ENCODE results near the gene PHACTR4. TPM values are rescaled to one million over a fixed set of nuclear protein-coding genes. Genes with fewer than 3 reads are reported as not detected.

The PHACTR4 gene
- total RNA-seq, 1 donor from 2014 or later: 33.0 TPM

DNA sequence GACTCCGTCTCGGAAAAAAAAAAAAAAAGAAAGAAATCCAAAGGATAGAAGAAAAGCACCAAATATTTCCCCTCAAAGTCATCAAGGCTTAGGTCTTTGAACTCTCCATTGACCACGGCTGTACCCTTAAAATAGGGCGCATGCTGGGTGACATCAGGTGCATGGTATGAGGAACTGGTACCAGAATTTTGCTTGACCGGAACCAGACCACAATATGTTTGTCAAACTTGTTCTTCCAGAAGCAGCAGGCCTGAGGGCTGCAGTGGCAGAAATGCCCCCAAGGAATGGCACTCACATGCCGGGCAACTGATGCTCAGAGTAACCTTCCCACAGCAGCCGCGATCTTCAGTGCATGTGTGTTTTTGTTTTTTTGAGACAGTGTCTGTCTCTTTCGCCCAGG, 157.3 kb downstream of the PHACTR4 start:
- no peak for DNase-seq (ENCODE audit: low spot score in 2 of 2)
- intact Hi-C loops (cut with DNase I): no loop called here

GRCh38 chr1:28530456-28530855, 160.9 kb downstream of the PHACTR4 start:
- TF ChIP-seq CTCF (IDR thresholded peaks at IDR 0.05): no peak

More for the DNA sequence above, 157.3 kb downstream of the PHACTR4 start:
- Histone ChIP-seq H3K36me3 (no peaks in the 10 kb centered on the region), H3K4me3 (no peak overlapping the region), H3K4me1 (no peaks in the 10 kb centered on the region), H3K27ac (no peak overlapping the region), H3K9me3 (no peaks in the 10 kb centered on the region), H3K27me3 (no peaks in the 10 kb centered on the region)
- no peak for TF ChIP-seq CTCF (IDR thresholded peaks at IDR 0.05)

DNA sequence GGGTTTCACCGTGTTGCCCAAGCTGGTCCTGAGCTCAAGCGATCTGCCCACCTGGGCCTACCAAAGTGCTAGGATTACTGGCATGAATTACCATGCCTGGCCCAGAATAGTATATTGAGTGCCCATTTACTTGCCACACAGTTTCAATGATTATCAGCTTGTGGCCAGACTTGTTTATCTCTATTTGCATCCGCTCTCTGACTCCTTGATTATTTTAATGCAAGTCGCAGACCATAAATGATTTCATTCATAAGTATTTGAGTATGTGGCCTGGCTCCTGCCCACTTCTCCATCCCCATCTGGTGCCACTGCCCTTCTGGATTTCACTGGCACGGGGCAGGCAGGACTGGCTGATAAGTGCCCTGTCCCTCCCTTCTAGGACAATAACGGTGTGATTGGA, 165.1 kb downstream of the PHACTR4 start:
- no peak for DNase-seq (ENCODE audit: low spot score in 2 of 2)
- Histone ChIP-seq H3K27me3 (no peaks in the 10 kb centered on the region), H3K36me3 (peaks cover 0 to 5% of the 10 kb centered on the region in 2 donors), H3K9me3 (no peaks in the 10 kb centered on the region), H3K4me1 (no peaks in the 10 kb centered on the region), H3K4me3 (no peak overlapping the region), H3K27ac (no peak overlapping the region)
- intact Hi-C loops (cut with DNase I): no loop called here
- TF ChIP-seq CTCF (IDR thresholded peaks at IDR 0.05): no peak

More at GRCh38 chr1:28530456-28530855, 160.9 kb downstream of the PHACTR4 start:
- no peaks in the 10 kb centered on the region for H3K27me3 ChIP-seq
- no peak overlapping the region for H3K27ac ChIP-seq
- H3K36me3 ChIP-seq: no peaks in the 10 kb centered on the region
- no peak overlapping the region for H3K4me3 ChIP-seq
- no peaks in the 10 kb centered on the region for H3K4me1 ChIP-seq
- intact Hi-C loops (cut with DNase I): no loop called here
- no peaks in the 10 kb centered on the region for H3K9me3 ChIP-seq
- no peak for DNase-seq (ENCODE audit: low spot score in 2 of 2)

DNA sequence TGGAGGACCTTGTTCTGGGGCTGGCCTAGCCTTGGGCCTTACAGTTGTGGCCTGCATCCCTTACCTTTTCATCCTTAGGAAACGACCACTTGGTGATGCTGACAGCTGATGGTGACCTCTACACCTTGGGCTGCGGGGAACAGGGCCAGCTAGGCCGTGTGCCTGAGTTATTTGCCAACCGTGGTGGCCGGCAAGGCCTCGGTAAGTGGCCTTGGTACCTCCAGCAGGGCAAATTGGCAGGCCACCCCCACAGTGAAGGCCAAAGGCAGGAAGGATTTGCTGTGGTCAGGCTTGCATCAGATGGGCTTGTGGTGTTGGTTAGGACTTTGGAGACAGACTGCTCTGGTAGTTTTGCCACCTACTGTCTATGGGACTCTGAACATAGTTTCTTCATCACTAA, 165.6 kb downstream of the PHACTR4 start:
- peaks cover 0 to 5% of the 10 kb centered on the region in 2 donors for H3K36me3 ChIP-seq
- no peak overlapping the region for H3K27ac ChIP-seq
- no peak overlapping the region for H3K4me3 ChIP-seq
- no peaks in the 10 kb centered on the region for H3K4me1 ChIP-seq
- intact Hi-C loops (cut with DNase I): no loop called here
- H3K27me3 ChIP-seq: no peaks in the 10 kb centered on the region
- TF ChIP-seq CTCF (IDR thresholded peaks at IDR 0.05): no peak
- H3K9me3 ChIP-seq: no peaks in the 10 kb centered on the region
- DNase-seq (ENCODE audit: low spot score in 2 of 2): no peak

GRCh38 chr1:28537457-28538199, 168.1 kb downstream of the PHACTR4 start:
- H3K9me3 ChIP-seq: no peaks in the 10 kb centered on the region
- TF ChIP-seq CTCF (IDR thresholded peaks at IDR 0.05): no peak
- H3K27ac ChIP-seq: no peak overlapping the region
- no peak for DNase-seq (ENCODE audit: low spot score in 2 of 2)
- H3K4me3 ChIP-seq: no peak overlapping the region
- peaks cover 0 to 5% of the 10 kb centered on the region in 2 donors for H3K36me3 ChIP-seq
- no peaks in the 10 kb centered on the region for H3K27me3 ChIP-seq
- no peaks in the 10 kb centered on the region for H3K4me1 ChIP-seq
- intact Hi-C loops (cut with DNase I): no loop called here
